AG09309 (cell line): ENCODE measurements around the gene PCDH9.

ENCODE experiments used
- DNase-seq: peaks from one replicate; pipeline ENCODE4 v3.0.0-alpha.2; 2010; ENCODE audit warnings: low read depth
- H3K4me3 ChIP-seq: 2 replicates; pipeline ENCODE4 v1.5.1; 2011; ENCODE audit warnings: mild to moderate bottlenecking, low read depth, low read length, moderate library complexity; ENCODE audit not compliant: control insufficient read depth
- CTCF ChIP-seq: IDR thresholded peaks from 2 replicates; pipeline ENCODE4 v1.5.1; 2011; ENCODE audit warnings: mild to moderate bottlenecking, low read depth, low read length, inconsistent platforms; ENCODE audit not compliant: insufficient read depth, control insufficient read depth; ENCODE audit errors: missing control alignments

Gene PCDH9

GRCh38 chr13:66703597-66703996 is 526.5 kb downstream of the PCDH9 start:
- no peak for TF ChIP-seq CTCF
- no peak for DNase-seq
- no peak overlapping the region for H3K4me3 ChIP-seq

GRCh38 chr13:66700117-66700601 is 530.0 kb downstream of the PCDH9 start:
- no peak for DNase-seq
- H3K4me3 ChIP-seq: no peak overlapping the region
- no peak for TF ChIP-seq CTCF

GRCh38 chr13:66693656-66694055 is 536.5 kb downstream of the PCDH9 start:
- DNase-seq: no peak
- no peak for TF ChIP-seq CTCF
- H3K4me3 ChIP-seq: no peak overlapping the region

GRCh38 chr13:66691149-66691548 is 539.0 kb downstream of the PCDH9 start:
- no peak for DNase-seq
- H3K4me3 ChIP-seq: no peak overlapping the region
- TF ChIP-seq CTCF: no peak

GRCh38 chr13:66689628-66690027 is 540.5 kb downstream of the PCDH9 start:
- DNase-seq: no peak
- peak; percentile 42 for TF ChIP-seq CTCF

GRCh38 chr13:66689037-66689619 is 541.0 kb downstream of the PCDH9 start:
- TF ChIP-seq CTCF: peak; percentile 19
- no peak overlapping the region for H3K4me3 ChIP-seq
- DNase-seq: no peak

More at GRCh38 chr13:66689628-66690027, 540.5 kb downstream of the PCDH9 start:
- no peak overlapping the region for H3K4me3 ChIP-seq
